Anterior cingulate cortex (tissue), 58 donors: ENCODE results near the gene LRGUK.

Experiments used
- DNase-seq, 58 donors: peaks; one replicate each; lab custom pipeline; 2025; lab: John Stamatoyannopoulos, UW

Gene LRGUK

DNA sequence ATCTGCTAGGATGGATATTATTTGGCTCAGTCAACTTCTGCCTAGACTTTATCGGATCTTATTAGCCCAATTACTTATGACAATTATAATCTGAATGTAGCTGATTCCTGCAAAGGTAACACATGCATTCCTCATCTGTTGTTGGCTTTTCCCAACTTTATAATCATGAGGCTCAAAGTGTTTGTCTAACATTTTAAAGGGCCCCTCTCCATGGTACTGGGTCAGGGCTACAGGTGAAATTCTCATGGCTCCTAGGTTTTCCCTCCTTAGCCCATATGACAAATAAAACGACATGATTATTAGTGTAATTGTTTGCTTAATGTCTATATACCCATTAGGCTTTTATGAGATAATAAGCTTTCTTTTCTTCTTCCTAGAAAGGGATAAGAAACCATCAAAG is 4.2 kb upstream of the LRGUK start:
- no peak for DNase-seq

DNA sequence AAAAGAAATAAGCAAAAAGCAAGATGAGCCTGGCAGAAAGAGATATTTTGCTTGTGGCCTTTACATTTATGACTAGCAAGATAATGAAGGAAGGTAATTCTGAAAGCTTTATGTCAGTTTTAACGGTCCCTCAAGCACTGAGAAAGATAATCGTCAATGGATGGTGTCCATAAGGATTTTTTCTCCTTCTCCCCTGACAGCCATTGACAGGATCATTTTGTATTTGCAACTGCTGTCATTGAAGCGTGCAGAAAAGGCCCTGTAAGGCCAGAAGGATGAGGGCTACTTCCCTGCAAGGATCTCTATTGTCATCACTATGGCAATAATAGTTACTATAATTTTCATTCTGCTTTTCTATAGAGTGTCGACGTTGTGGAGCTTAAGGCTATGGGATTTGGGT is 994 bp upstream of the LRGUK start:
- no peak for DNase-seq

DNA sequence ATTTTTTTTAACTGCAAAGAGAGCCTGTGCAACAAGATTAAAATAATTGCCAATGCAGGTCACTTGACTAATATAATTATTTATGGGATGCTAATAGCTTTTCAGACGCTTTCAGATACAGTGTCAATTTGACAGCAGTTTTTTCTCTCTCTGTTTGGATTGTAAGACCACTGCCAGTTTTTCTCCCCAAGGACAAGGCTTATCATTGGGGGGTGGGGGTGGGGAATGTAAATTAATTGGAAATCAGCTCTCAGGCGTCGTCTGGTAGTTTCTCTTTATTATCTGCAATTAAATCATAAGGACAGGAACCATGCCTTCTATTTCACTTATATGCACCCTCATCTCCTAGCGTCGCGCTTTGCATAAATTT is 559 bp upstream of the LRGUK start:
- no peak for DNase-seq

DNA sequence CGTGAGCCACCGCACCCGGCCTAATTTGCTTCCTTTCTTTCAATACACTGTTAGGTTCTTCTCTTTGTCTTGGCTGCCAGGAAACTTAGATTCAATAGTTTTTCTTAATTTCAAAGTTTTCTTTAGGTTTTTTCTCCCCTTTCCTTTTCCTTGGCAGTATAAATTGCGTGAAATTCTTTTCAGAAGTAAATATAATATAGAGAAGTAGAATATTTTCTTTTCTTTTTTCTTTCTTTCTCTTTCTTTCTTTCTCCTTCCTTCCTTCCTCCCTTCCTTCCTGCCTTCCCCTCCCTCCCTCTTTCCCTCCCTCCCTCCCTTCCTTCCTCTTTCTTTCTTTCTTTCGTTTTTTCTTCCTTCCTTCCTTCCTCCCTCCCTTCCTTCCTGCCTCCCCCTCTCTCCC is 1.7 kb downstream of the LRGUK start:
- no peak for DNase-seq

DNA sequence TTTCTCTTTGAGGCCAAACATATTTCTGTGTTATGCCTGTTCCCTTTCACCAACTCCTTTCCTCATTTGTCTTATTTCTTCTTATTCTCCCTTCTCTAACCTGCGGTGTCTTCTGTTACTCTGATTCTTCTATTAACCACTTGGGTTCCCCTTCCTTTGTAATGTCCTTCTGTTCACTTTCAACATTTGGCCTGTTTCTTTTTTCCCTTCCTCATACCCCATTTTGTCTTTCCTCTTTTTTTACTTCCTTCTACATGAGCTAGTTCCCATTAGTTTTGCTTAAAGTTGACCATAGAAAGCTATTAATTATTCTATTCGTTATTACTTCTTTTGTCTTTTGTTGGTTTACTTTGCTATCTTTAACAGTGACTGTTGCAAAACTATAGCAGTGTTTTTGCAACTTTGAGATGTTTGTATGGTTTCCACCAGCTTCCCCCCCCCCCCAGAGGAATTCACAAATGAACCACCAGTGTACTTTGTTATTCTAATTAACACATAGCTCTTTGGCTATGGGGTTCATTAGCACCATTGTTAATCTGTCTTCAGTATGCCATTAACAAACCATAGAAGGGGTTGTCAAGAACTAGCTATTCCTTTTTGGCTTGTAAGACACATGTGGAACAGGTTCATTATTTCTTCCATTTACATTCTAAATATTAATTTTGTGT is 2.9 kb downstream of the LRGUK start:
- no peak for DNase-seq

DNA sequence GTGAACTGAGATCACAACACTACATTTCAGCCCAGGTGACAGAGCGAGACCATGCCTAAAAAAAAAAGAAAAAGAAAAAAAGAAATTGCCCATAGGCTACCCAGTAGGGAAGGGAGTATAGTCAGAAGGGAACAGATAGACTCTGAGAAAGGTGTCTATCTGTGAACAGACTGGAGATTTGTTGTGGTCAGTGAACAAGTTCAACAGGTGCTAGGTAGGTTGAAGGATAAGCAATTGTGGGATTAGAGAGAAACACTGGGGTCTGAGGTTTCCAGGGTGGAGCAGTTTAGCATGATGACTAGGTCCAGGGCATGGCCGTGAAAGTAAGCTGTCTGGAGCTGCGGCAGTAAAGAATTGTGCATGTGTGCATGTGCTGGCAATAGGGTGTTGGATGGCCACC is 6.9 kb downstream of the LRGUK start:
- no peak for DNase-seq

DNA sequence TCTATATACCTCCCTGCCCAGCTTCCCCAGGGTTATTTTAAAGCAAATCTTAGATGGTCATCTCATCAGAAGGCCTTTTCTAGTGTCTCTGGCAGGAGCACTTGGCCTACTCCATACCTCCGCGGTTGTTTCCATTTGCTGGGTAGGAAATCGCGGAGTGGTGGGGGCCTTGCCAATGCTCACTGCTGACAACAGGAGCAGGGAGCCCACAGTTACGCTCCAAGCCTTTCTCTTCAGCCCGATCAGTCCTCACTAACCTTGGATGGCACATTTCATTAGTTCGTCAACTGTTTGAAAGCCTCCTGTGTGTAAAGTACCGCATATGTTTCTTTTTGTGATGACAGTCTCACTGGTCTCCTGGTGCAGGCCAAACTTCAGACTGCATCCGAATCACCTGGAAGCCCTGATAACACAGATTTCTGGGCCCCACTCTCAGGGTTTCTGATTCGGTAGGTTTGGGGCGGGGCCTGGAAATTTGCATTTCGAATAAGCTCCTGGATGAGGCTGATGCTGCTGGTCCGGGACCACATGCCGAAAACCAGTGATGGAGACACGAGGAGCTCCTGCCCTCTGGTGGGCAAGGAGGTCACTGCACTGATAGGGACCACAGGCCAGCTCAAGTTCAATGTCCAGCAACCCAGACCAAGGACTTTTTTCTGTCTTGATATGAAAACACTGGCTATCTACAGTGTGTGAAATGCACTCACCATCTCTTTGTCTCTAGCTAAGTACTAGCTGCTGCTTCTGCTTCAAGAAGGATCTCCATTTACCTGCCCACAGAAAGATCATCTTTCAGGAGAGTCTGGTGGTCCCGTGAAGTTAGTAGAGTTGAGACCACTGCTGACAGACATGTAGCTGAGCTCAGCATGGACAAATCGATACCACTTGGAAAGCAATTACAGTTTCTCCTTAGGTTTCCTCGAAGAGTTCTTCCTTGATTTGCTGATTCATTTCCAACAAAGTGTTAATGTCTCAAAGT is 14.0 kb downstream of the LRGUK start:
- DNase-seq, result peak in 55 of 58 donors; percentile 5 to 83 (median 46)

DNA sequence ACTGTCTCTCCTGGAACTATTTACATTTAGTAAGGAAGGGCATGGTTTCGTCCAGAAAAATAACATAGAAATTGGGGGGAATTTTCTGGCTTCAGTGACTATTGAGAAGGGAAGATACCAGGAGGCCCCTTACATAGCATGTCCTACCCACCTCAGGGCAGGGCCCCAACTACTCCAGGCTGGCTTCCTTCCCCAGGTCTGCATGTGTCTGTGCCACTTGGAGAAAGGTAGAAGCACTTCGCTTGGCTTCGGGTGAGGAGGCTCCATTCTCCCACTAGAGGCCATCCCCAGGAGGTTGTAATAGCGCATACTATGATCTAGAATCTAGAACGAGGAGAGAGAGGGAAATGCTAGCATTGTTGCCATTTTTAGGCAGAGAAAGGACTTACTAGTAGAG is 14.7 kb downstream of the LRGUK start:
- DNase-seq, result no peak

DNA sequence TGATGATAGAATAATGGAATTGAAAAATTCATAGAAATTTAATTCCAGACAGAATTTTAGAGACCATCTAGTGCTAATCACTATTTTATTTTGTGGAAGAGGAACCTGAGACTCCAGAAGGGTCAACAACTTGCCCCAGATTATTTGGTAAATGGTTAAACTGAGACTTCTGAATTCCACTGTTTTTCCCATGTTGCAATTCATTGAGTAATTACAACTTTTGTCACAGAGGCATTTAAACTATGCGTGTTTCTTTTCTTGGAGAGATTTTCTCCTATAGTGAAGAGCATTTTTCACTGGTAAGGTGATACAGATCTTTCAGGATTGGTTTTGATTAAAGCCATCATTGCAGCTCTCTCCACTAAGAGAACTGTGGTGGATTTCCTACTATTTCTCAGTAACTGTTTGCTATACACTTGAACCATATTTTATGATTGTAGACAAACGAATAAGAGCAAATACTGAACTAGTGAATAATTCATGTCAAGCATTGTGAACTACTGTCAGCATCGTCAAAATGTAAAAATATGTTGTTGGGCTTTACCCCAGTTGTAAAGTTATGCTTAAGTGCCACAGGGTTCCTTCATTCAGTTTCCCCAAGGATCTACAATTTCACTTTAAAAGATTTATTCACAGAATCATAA is 26.5 kb downstream of the LRGUK start:
- DNase-seq, result no peak

DNA sequence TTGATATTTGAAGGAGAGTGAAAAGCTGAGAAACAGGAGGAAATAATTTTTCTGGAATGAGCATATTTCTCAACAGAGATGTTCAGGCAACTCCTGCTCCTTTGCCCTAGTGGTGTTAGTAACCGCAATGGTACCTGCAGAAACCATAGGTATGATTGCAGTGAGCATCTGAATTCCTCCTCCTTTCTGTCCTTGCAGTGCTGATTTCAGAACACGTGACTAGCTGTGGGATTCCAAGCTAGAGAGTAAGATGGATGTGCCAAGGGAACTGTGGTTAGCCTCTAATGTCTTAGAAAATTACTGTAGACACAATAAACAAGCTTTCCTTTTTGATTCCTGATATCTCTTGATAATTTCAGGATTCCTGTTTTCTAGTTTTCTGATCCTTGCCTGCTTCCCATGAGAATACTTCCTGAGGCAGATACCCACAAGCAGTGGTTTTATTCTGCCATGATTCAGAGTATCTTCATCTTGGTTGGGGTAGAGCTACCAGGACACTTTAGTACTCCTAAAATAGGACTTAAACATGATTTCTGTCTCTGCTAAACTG is 27.5 kb downstream of the LRGUK start:
- no peak for DNase-seq

DNA sequence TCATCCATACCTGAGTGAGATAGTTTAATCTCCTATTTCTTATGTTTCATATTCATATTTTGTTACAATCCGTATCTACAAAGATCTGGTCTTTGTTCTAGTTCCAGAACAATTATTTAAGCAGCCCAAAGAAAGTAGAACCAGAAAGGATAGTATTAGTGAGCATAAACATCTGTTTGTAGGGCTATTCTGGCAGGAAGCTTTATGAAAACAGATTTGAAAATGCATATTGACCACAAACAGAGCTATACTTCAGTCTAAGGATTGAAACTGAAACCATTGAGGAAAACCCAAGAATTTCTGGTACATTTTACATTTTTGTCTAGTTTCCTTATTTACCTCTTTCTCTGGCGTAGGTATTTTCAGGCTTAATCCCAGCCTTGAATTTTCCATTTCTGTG is 28.1 kb downstream of the LRGUK start:
- no peak for DNase-seq

DNA sequence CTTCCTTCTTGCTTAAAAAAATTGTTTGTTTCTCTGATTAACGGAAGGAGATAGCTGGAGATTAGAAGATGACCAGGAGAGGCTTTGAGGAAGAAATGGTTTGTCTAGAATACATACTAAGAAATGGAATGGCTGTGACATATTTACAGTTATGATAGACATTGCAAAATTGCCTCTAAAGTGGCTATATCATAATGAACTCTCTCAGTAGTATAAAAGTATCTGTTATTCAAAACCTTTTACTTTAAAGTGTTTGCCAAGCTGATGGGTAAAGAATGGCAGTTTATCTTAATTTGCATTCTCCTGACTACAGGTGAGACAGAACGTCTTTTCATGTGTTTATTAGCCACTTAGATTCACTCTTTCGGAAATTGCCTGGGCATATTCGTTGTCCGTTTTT is 28.7 kb downstream of the LRGUK start:
- no peak for DNase-seq

DNA sequence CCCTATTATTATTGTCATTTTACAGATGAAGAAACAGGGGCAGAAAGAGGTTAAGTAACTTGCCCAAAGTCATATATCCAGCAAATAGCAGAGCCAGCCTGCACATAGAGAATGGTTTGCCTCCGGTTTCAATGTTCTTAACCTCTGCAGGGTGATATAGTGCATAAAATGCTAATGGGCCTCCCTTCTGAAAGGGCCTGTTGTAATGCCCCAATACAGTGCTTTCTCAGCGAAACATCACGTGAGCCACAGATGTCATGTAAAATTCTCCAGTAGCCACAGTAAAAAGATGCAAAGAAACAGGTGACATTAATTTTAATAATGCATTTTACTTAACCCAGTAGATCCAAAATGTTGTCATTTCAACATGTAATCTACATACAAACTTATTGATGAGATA is 38.1 kb downstream of the LRGUK start:
- peak in 17 of 58 donors; percentile 2 to 62 (median 13) for DNase-seq

DNA sequence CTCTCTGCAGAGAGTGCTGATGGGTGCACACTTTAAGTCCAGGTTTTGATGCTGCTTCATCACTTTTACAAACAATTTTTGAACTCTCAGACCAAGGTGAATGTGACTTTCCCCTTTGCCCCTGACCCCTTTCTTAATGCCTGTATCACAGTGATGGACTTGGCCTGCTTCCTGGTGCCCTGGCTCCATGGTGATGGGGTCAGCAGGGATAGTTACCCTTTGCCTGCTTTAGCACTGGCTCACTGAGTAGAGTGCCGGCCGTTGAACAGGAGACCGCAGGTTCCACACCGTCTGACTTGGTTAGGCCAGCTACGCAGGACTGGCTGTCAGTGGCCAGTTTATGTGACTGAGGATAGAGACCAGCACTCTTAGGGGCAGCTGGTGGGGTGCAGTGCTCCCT is 40.1 kb downstream of the LRGUK start:
- DNase-seq, result no peak

DNA sequence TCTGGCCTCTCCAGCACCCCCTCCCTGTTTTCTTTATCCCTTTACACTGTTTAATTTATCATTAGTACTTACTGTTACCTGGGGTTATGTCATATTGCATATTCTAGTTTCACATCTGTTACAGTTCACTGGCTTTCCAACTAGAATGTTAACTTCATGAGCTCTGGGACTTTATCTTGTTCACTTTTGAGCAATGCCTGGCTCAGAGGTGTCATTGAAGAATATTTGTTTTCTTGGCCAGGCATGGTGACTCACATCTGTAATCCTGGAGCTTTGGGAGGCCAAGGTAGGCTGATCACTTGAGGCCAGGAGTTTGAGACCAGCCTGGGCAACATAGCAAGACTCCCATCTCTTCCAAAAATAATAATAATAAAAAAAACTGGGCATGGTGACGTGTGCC is 40.7 kb downstream of the LRGUK start:
- no peak for DNase-seq

DNA sequence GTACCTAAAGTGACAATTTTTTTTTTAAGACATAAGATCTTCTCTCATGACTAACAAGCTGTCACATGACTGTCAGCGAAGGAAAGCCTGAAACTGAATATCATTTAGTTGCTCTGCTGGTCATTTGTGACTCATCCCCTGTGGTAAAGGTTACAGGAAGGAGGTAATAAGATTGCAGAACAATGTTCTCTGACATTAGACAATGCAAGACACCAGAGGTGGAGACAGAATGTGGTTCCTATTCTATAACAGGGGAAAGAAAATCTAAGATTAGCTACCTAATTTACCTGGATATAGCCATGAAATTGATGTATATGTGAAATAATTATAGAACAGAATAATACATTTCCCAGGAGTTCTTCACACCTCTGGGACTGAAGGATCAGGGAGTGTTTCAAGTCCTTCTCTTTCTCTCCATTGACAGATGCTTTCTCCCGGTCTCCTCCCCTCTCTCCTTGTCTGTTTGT is 47.7 kb downstream of the LRGUK start:
- no peak for DNase-seq

DNA sequence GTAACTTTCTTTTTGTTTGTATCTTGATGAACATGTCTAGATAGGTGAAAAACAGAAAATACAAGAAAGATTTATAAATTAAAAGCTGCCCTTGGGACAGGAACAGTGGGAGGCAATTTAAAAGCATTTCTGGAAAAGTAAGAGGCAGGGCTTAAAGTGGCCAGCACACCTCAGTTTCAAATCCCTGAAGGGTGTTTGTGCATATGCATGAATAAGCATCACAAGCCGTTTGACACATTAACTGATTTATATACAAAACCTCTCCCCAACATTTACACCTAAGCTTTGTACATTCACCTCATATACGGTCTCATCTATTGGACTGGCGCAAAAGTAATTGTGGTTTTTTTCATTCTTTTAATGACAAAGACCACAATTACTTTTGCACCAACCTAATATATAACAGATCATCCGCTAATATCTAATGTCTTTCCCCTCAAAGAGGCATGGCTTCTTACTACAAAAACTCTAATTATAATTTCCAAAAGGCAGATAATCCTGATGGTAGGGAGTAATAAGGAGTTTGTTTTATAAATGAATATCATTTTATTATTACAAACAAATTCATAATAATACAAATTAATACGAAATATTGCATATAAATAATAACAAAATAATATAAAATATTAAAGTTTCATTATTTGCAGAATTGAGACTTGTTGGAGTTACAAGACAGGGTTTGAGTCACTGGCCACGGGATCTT is 48.3 kb downstream of the LRGUK start:
- no peak for DNase-seq

DNA sequence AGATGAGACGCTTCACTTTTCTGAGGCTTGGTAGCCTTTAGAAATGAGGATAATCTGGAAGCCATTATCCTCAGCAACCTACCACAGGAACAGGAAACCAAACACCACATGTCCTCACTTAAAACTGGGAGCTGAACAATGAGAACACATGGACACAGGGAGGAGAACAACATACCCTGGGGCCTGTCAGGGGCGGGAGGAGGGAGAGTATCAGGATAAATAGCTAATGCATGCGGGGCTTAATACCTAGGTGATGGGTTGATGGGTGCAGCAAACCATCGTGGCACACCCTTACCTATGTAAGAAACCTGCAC is 48.9 kb downstream of the LRGUK start:
- DNase-seq, result no peak

DNA sequence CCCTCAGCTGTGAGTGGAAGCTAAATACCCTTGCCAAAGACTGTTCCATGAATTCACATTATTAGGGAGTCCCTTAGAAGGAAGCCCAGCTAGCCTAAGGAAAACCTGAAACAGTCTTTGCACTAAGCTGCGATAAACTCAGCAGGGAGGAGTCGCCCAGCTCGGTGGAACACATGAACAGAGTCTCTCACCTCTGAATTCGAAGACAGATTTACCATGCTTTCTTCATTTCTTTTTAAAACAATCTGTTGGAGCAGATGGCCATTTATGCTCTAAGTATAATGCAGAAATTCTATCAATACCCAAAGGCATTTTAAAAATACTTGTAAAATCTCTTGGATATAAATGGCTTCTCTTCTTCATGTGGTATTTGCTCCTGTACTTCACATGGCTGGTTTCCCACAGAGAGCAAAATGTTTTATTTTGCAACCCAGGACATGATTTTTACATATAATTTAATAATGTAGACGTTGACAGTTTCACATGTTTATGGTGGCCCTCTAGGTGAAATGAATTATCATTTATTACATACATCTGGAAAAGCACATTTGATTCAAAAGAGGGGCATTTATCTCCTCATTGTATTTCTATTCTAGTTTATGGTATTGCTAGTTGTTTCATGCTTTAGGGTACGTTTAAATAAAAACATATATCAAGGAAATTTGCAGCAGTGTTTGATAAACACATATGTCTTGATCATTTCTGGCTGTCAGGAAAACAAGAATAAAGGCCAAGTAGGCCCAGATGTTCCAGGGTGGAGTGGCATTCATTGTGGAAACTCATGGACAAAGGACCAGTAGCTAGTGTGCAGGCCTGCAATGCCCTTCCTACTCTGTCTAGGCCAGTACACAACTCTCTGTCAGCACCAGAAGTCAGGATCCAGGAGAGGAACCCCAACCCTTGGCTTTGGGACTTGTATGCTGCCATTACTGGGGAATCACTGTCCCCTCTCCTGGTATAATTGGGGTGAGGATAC is 52.2 kb downstream of the LRGUK start:
- peak in 2 of 58 donors; percentile 3 to 5 for DNase-seq
